ENCODE data around the gene DNAJC6.
A peak's percentile ranks its signal among the peaks of the same experiment; 100 is the strongest.
"Not testable (repeated sequence)": the region's sequence is repeated elsewhere in the genome, so short reads cannot be mapped to it uniquely, and the experiment has no call there.

The DNAJC6 gene

GRCh38 chr1:65355031-65355712 lies 45.8 kb downstream of the DNAJC6 start:
- no peak for DNase-seq (ENCODE audit: low spot score)

- DNase-seq (ENCODE audit: low spot score) = no peak
These were observed 48.1 kb downstream of the DNAJC6 start for GRCh38 chr1:65357291-65357960.

GRCh38 chr1:65359888-65360287 lies 50.5 kb downstream of the DNAJC6 start:
- no peak for DNase-seq (ENCODE audit: low spot score)

GRCh38 chr1:65360648-65361047 lies 51.3 kb downstream of the DNAJC6 start:
- peak; percentile 19 for DNase-seq (ENCODE audit: low spot score)

GRCh38 chr1:65362545-65362944 lies 53.2 kb downstream of the DNAJC6 start:
- no peak for DNase-seq (ENCODE audit: low spot score)

GRCh38 chr1:65363484-65363883 lies 54.1 kb downstream of the DNAJC6 start:
- DNase-seq (ENCODE audit: low spot score) = no peak

- no peak for DNase-seq (ENCODE audit: low spot score)
These were observed 59.1 kb downstream of the DNAJC6 start for GRCh38 chr1:65368403-65368802.

- DNase-seq (ENCODE audit: low spot score) = no peak
These were observed 62.2 kb downstream of the DNAJC6 start for GRCh38 chr1:65371544-65371943.

- no peak for DNase-seq (ENCODE audit: low spot score)
These were observed 63.2 kb downstream of the DNAJC6 start for GRCh38 chr1:65372557-65372956.

GRCh38 chr1:65377496-65378246 lies 68.3 kb downstream of the DNAJC6 start:
- DNase-seq (ENCODE audit: low spot score) = no peak

- DNase-seq (ENCODE audit: low spot score) = no peak
These were observed 69.1 kb downstream of the DNAJC6 start for GRCh38 chr1:65378247-65378946.

- not testable (repeated sequence) for DNase-seq (ENCODE audit: low spot score)
These were observed 75.1 kb downstream of the DNAJC6 start for GRCh38 chr1:65384426-65384825.

GRCh38 chr1:65386439-65386838 lies 77.1 kb downstream of the DNAJC6 start:
- DNase-seq (ENCODE audit: low spot score) = no peak

- no peak for DNase-seq (ENCODE audit: low spot score)
These were observed 78.5 kb downstream of the DNAJC6 start for GRCh38 chr1:65387821-65388220.

GRCh38 chr1:65388908-65389695 lies 79.8 kb downstream of the DNAJC6 start:
- no peak for DNase-seq (ENCODE audit: low spot score)

GRCh38 chr1:65392497-65392896 lies 83.2 kb downstream of the DNAJC6 start:
- DNase-seq (ENCODE audit: low spot score) = no peak

- DNase-seq (ENCODE audit: low spot score) = no peak
These were observed 84.0 kb downstream of the DNAJC6 start for GRCh38 chr1:65393347-65393746.

- DNase-seq (ENCODE audit: low spot score) = peak; percentile 6
These were observed 84.6 kb downstream of the DNAJC6 start for GRCh38 chr1:65393928-65394327.

GRCh38 chr1:65395887-65396612 lies 86.7 kb downstream of the DNAJC6 start:
- DNase-seq (ENCODE audit: low spot score) = no peak

GRCh38 chr1:65398083-65398482 lies 88.7 kb downstream of the DNAJC6 start:
- DNase-seq (ENCODE audit: low spot score) = no peak

GRCh38 chr1:65399003-65399402 lies 89.7 kb downstream of the DNAJC6 start:
- no peak for DNase-seq (ENCODE audit: low spot score)
